Right cardiac atrium (tissue), 5 donors: Measurements from ENCODE around the gene ASCL2. TPM values are rescaled to one million over a fixed set of nuclear protein-coding genes. Genes with fewer than 3 reads are reported as not detected.

Source experiments
- ATAC-seq, 2 donors: fragments of 200-7000 bp; cut with Tn5 transposase; one replicate each; pipeline versions ENCODE4 v1.8.0 to v1.9.1; 2020; ENCODE audit warnings: moderate library complexity in 2 of 2, mild to moderate bottlenecking in 1 of 2
- DNase-seq, 3 donors: peaks; one replicate each; pipeline ENCODE4 v3.0.0-alpha.2; 2020
- H3K27ac ChIP-seq: one replicate; pipeline ENCODE4 v1.5.1; 2013; ENCODE audit warnings: mild to moderate bottlenecking, low read length, control low read depth, moderate library complexity
- H3K27me3 ChIP-seq: one replicate; pipeline ENCODE4 v1.6.1; 2013; ENCODE audit not compliant: control insufficient read depth, insufficient read depth
- H3K4me1 ChIP-seq: one replicate; pipeline ENCODE4 v1.6.1; 2013; ENCODE audit warnings: low read length; ENCODE audit not compliant: control insufficient read depth, insufficient read depth
- H3K4me3 ChIP-seq: one replicate; pipeline ENCODE4 v1.5.1; 2013; ENCODE audit warnings: low read length, control low read depth
- H3K9me3 ChIP-seq: one replicate; pipeline ENCODE4 v1.6.1; 2013; ENCODE audit warnings: low read length; ENCODE audit not compliant: control insufficient read depth
- WGBS: extraction: QIAGEN DNeasy Blood & Tissue Kit; methylation state at CpG from one replicate; pipeline ENCODE4 v1.1.7; 2013; 5-methylcytosine and 5-hydroxymethylcytosine counted together
- intact Hi-C, 4 donors: fragments of 100-400 bp; cut with DNase I; formaldehyde crosslinking; loops; one replicate each; pipeline versions ENCODE4 v1.11.0 to v1.14.0; 2022 to 2023
- polyA plus RNA-seq: library from polyadenylated mRNA; stranded (reverse); fragments of 200-250 nt; gene quantifications from one replicate; pipeline ENCODE4 v1.2.3, GENCODE V29; 2013
- total RNA-seq, 4 donors: library from RNA; stranded (reverse); fragmentation: NEBNext Ultra II Directional; extraction: Animal tissue kit (Norgen Biotek cat#: 25700); gene quantifications; one replicate each; pipeline ENCODE4 v1.2.1, GENCODE V29; 2021
- donor health status: healthy with polysubstance abuse.
- donor health status: DM: no; HTN: yes; CAD: no.
- donor health status: DM: no; HTN: no; CAD: no.
- donor health status: DM: no; HTN: yes; CAD: no; lungs with severe emphysema.
- donor health status: DM: yes; HTN: yes; CAD: no.

Gene ASCL2
- total and polyA plus RNA-seq, 5 donors: 0.20 to 0.51 (median 0.29) TPM; not detected in 1

DNA sequence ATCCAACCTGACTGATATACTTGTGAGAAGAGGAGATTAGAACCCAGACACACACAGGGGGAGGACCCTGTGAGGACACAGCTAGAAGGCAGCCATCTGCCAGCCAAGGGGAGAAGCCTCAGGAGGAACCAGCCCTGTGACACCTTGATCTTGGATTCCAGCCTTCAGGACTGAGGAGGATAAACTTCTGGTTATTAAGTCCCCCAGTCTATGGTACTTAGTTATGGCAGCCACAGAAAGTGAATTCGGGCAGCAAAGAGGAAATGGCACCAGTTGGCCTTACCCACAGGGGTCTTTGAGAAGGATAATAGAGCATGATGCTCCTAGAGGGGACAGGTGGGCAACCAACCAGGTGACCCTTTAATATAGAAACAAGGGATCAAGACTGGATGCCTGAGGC is 49.4 kb downstream of the ASCL2 start:
- Histone ChIP-seq H3K4me1 (no peaks in the 10 kb centered on the region), H3K27me3 (no peaks in the 10 kb centered on the region), H3K4me3 (no peak overlapping the region), H3K27ac (no peak overlapping the region), H3K9me3 (no peaks in the 10 kb centered on the region)
- intact Hi-C loops: no loop called here
- no peak for DNase-seq
- WGBS: 68% methylated on average over 1 of the region's 1 CpG
- no peak for ATAC-seq

DNA sequence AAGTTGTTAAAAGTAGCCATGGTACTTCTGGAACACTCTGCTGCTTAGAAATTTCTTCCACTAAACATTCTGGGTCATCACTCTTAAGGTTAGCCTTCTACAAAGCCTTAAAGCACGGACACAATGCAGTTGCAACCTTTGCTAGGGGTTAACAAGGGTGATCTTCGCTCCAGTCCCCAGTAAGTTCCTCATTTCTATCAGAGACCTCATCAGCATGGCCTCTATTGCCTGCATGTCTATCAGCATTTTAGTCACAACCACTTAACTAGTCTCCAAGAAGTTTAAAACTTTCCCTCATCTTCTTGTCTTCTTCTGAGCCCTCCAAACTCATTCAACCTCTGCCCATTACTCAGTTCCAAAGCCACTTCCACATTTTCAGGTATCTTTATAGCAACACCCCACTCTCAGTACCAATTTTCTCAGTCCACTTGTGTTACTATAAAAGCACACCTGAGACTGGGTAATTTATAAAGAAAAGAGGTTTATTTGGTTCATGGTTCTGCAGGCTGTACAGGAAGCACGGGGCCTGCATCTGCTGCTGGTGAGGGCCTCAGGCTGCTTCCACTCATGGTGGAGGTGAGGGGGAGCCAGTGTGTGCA is 50.1 kb downstream of the ASCL2 start:
- Histone ChIP-seq H3K27ac (no peak overlapping the region), H3K4me1 (no peaks in the 10 kb centered on the region), H3K9me3 (no peaks in the 10 kb centered on the region), H3K27me3 (no peaks in the 10 kb centered on the region), H3K4me3 (no peak overlapping the region)
- DNase-seq: no peak
- intact Hi-C loops: no loop called here
- no peak for ATAC-seq
- WGBS: 72% methylated on average over 3 of the region's 3 CpGs

DNA sequence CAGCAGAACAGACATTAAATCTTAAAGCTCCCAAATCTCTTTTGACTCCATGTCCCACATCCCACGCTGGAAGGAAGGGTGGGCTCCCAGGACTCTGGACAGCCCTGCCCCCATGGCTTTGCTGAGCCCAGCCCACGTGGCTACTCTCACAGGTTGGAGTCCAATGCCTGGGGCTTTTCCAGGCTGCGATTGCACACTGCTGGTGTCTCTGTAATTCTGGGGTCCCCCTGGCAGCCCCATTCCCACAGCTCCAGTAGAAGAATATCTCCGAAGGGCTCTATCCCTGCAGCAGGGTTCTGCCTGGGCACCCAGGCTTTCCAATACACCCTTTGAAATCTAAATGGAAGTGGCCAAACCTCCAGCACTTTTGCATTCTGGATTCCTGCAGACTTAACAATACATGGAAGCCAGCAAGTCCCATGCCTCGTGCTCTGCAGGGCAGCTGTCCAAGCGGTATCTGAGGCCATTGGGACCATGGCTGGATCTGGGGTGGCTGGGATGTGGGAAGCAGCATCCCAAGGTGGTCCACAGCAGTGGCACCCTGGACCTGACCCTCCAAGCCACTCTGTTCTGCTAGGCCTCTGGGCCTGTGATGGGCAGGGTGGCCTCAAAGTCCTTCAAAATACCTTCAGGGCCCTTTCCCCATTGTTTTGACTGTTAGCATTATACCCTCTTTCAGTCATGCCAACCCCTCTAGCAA is 50.9 kb downstream of the ASCL2 start:
- Histone ChIP-seq H3K4me1 (no peaks in the 10 kb centered on the region), H3K4me3 (no peak overlapping the region), H3K9me3 (no peaks in the 10 kb centered on the region), H3K27ac (no peak overlapping the region), H3K27me3 (no peaks in the 10 kb centered on the region)
- intact Hi-C loops: loop anchor here in 1 of 4 donors (10.0 kb wide), 1 partner anchor 55 kb away; the partner anchor contains the start of gene ASCL2
- 66% methylated on average over 6 of the region's 6 CpGs for WGBS
- ATAC-seq: no peak
- no peak for DNase-seq

Other genes with a start within 250 kb of the ASCL2 start
- 10 to 100 TPM; 34.6 to 94.1 (median 47.0) TPM for gene IGF2, start 131.2 kb downstream of the ASCL2 start, total RNA-seq
- gene IGF2, start 131.2 kb downstream of the ASCL2 start, polyA plus RNA-seq: 66.3 TPM
- gene INS, start 109.4 kb downstream of the ASCL2 start, total RNA-seq: 1 to 10 TPM in 1 of 4 donors, not detected in 3; 1.1 TPM
- gene INS, start 109.4 kb downstream of the ASCL2 start, polyA plus RNA-seq: not detected
- gene TH, start 98.8 kb downstream of the ASCL2 start, total RNA-seq: not detected
- not detected for gene TH, start 98.8 kb downstream of the ASCL2 start, polyA plus RNA-seq
- gene C11orf21, start 31.3 kb upstream of the ASCL2 start, total RNA-seq: 10 to 100 TPM in 3 of 4 donors, 1 to 10 TPM in 1; 3.9 to 24.2 (median 15.3) TPM
- 13.4 TPM for gene C11orf21, start 31.3 kb upstream of the ASCL2 start, polyA plus RNA-seq
- gene TSPAN32, start 31.4 kb upstream of the ASCL2 start, total RNA-seq: 10 to 100 TPM; 11.4 to 24.0 (median 14.3) TPM
- 11.5 TPM for gene TSPAN32, start 31.4 kb upstream of the ASCL2 start, polyA plus RNA-seq
- 100 to 1,000 TPM; 677 to 920 (median 748) TPM for gene CD81, start 106.7 kb upstream of the ASCL2 start, total RNA-seq
- gene CD81, start 106.7 kb upstream of the ASCL2 start, polyA plus RNA-seq: 869 TPM
- 10 to 100 TPM; 30.5 to 50.4 (median 37.1) TPM for gene TSSC4, start 130.2 kb upstream of the ASCL2 start, total RNA-seq
- 31.8 TPM for gene TSSC4, start 130.2 kb upstream of the ASCL2 start, polyA plus RNA-seq
- not detected for gene TRPM5, start 173.9 kb upstream of the ASCL2 start, total RNA-seq
- 0.02 TPM for gene TRPM5, start 173.9 kb upstream of the ASCL2 start, polyA plus RNA-seq
- gene KCNQ1, start 174.4 kb upstream of the ASCL2 start, total RNA-seq: 10 to 100 TPM; 36.5 to 46.8 (median 41.0) TPM
- 36.4 TPM for gene KCNQ1, start 174.4 kb upstream of the ASCL2 start, polyA plus RNA-seq